Mesothelial cell of epicardium (in vitro differentiated cells): ENCODE data around the gene ENKUR. TPM values are rescaled to one million over a fixed set of nuclear protein-coding genes. Genes with fewer than 3 reads are reported as not detected.

ENCODE experiments used
- DNase-seq, 2 experiments: peaks; one replicate each; pipeline ENCODE4 v3.0.0; 2021; ENCODE audit warnings: low spot score in 2 of 2; ENCODE audit not compliant: unreplicated experiment in 2 of 2
- H3K27ac Mint-ChIP-seq: 2 replicates; pipeline ENCODE4 v1.8.0; 2021; ENCODE audit warnings: mixed read lengths
- H3K27me3 Mint-ChIP-seq: 2 replicates; pipeline ENCODE4 v1.8.0; 2021; ENCODE audit warnings: low read depth, mixed read lengths
- H3K36me3 Mint-ChIP-seq: 2 replicates; pipeline ENCODE4 v1.8.0; 2021; ENCODE audit warnings: mixed read lengths
- H3K4me1 Mint-ChIP-seq: 2 replicates; pipeline ENCODE4 v1.8.0; 2021; ENCODE audit warnings: mixed read lengths
- H3K4me3 Mint-ChIP-seq: 2 replicates; pipeline ENCODE4 v1.8.0; 2021; ENCODE audit warnings: mild to moderate bottlenecking, moderate library complexity, mixed read lengths
- H3K9me3 Mint-ChIP-seq: 2 replicates; pipeline ENCODE4 v1.8.0; 2021; ENCODE audit warnings: mixed read lengths
- total RNA-seq: library from RNA; stranded (reverse); gene quantifications from 3 replicates; pipeline ENCODE4 v1.2.1, GENCODE V29; 2021
- TF ChIP-seq, protein P1 (sequence below): fragments of 200-600 bp; sonication (generic); IDR thresholded peaks from one replicate; pipeline ENCODE4 v1.5.0; 2021; ENCODE audit warnings: antibody characterized with exemption; ENCODE audit not compliant: unreplicated experiment

ENKUR gene
- total RNA-seq, 1 donor from 2014 or later = 0.25 TPM

DNA sequence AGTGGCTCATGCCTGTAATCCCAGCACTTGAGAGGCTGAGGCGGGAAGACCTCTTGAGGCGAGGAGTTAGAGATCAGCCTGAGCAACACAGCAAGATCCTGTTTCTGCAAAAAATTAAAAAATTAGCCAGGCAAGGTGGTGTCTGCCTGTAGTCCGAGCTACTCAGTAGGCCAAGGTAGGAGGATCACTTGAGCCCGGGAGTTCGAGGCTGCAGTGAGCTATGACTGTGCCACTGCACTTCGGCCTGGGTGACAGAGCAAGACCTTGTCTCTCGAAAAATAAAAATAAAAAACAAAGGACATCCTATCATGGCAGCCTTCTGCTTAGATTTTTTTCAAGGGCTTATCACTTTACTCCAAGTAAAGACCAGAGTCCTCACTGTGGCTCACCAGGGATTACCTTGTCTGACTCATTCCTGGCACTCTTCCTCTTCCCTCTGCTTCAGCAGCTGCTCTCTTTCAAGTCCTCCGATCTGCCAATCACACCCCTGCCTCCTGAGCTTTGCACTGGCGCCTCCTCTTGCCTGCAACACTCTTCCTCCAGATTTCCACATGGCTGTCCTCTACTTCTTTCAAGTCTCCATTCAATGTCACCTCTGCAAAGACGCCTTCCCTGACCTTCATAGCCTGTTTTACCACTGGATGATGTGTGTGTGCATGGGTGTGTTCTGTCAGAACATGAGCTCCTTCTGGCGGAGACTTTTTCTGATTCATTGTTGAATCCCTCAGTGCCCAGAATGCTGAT lies 71.3 kb downstream of the ENKUR start:
- Mint-ChIP-seq H3K36me3 (peaks cover 8% of the 10 kb centered on the region), H3K27ac (no peak overlapping the region), H3K27me3 (no peaks in the 10 kb centered on the region), H3K4me1 (peaks cover 3% of the 10 kb centered on the region), H3K9me3 (no peaks in the 10 kb centered on the region), H3K4me3 (no peak overlapping the region)
- TF ChIP-seq, protein P1, sequence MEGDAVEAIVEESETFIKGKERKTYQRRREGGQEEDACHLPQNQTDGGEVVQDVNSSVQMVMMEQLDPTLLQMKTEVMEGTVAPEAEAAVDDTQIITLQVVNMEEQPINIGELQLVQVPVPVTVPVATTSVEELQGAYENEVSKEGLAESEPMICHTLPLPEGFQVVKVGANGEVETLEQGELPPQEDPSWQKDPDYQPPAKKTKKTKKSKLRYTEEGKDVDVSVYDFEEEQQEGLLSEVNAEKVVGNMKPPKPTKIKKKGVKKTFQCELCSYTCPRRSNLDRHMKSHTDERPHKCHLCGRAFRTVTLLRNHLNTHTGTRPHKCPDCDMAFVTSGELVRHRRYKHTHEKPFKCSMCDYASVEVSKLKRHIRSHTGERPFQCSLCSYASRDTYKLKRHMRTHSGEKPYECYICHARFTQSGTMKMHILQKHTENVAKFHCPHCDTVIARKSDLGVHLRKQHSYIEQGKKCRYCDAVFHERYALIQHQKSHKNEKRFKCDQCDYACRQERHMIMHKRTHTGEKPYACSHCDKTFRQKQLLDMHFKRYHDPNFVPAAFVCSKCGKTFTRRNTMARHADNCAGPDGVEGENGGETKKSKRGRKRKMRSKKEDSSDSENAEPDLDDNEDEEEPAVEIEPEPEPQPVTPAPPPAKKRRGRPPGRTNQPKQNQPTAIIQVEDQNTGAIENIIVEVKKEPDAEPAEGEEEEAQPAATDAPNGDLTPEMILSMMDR = no peak
- DNase-seq = no peak

DNA sequence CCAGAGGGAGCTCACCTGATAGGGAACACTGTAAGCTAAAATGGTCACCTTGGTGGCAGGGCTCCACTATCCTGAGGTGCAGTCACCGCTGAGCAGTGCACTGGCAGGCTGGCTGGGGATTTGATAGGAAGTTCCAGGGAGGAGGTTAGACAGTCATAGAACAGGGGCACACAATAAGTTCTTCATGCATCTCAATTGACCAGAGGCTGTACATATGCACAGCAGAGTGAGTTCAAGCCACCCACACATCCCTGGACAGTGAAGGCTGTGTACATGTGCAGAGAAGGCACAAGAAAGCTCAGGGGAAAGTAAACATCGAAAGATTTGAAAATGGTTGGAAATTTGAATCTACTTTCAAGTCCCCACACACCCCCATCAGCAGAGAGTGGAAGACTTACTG lies 77.4 kb downstream of the ENKUR start:
- Mint-ChIP-seq H3K4me3 (no peak overlapping the region), H3K27ac (no peak overlapping the region), H3K9me3 (no peaks in the 10 kb centered on the region), H3K36me3 (peaks cover 39% of the 10 kb centered on the region), H3K4me1 (peaks cover 7% of the 10 kb centered on the region), H3K27me3 (no peaks in the 10 kb centered on the region)
- DNase-seq = no peak
- TF ChIP-seq, protein P1 = no peak

DNA sequence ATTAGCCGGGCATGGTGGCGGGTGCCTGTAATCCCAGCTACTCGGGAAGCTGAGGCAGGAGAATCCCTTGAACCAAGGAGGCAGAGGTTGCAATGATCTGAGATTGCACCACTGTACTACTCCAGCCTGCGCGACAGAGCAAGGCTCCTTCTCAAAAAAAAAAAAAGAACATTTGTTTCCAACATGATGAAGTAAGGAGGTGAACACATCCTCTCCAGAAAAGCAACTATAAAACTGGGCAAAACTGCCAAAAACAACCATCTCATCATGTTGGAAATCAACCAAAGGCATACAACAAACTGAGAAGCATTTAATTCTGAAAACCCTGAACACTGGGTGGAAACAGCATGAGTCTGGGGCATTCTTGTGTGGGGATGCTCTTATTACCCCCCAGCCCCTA lies 77.9 kb downstream of the ENKUR start:
- H3K4me1 Mint-ChIP-seq = peaks cover 7% of the 10 kb centered on the region
- H3K4me3 Mint-ChIP-seq = no peak overlapping the region
- H3K27ac Mint-ChIP-seq = no peak overlapping the region
- DNase-seq = no peak
- no peaks in the 10 kb centered on the region for H3K9me3 Mint-ChIP-seq
- TF ChIP-seq, protein P1 = no peak
- no peaks in the 10 kb centered on the region for H3K27me3 Mint-ChIP-seq
- H3K36me3 Mint-ChIP-seq = peaks cover 39% of the 10 kb centered on the region

DNA sequence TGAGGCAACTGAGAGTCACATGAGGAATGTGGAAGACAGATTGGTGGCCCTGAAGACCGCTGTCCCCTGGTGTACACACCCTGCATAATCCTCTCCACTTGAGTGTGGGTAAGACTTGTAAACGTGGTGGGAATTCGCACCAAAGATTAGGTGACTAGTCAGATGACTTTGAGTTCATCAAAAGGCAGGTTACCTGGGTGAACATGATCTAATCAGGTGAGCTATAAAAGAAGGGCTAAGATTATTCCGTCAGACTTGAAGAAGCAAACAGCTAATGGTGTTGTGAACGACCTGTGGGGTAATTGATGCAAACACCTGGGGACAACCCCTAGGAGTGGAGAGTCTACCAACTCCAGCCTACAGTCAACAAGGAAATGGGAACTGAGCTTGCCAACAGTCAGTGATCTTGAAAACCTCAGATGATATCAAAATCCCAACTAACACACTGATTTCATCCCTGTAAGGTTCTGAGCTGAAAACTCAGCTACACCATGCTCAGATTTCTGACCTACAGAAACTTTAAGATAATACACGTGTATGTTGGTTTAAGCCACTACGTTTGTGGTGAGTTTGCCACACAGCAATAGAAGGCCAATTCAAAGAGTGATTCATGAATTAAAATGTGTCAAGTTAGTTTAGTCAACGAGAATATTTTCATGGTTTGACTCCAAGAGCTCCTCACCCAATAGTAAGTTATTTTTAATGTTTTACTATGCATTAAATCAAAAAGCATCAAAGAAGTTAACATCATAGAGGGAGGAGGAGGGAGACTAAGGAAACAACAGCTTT lies 80.3 kb downstream of the ENKUR start:
- H3K27me3 Mint-ChIP-seq = no peaks in the 10 kb centered on the region
- H3K4me1 Mint-ChIP-seq = peaks cover 7% of the 10 kb centered on the region
- no peak overlapping the region for H3K27ac Mint-ChIP-seq
- no peak for DNase-seq
- no peak overlapping the region for H3K4me3 Mint-ChIP-seq
- H3K9me3 Mint-ChIP-seq = no peaks in the 10 kb centered on the region
- TF ChIP-seq, protein P1 = no peak
- peaks cover 49% of the 10 kb centered on the region for H3K36me3 Mint-ChIP-seq

Other genes with a start within 250 kb of the ENKUR start
- 26.3 to 27.5 TPM (median 27.0 TPM) in 3 replicates for gene PRTFDC1, start 63.6 kb downstream of the ENKUR start, total RNA-seq
- 7.4 to 7.6 TPM (median 7.4 TPM) in 3 replicates for gene THNSL1, start 454 bp upstream of the ENKUR start, total RNA-seq
- gene GPR158, start 158.8 kb upstream of the ENKUR start, total RNA-seq = 7.3 to 7.9 TPM (median 7.5 TPM) in 3 replicates